ENCODE data around the gene MYMK. TPM values are rescaled to one million over a fixed set of nuclear protein-coding genes. Genes with fewer than 3 reads are reported as not detected.

MYMK gene
- total RNA-seq, 3 donors from 2014 or later (not counting 1 experiment from before 2014, with no cell fraction given): not detected

GRCh38 chr9:133496861-133497842 is 27.6 kb downstream of the MYMK start:
- 87% methylated on average over 35 of the region's 35 CpGs for whole genome bisulfite sequencing (ENCODE audit: insufficient coverage)
- intact Hi-C loops (cut with micrococcal nuclease): no loop called here
- H3K27ac ChIP-seq (ENCODE audit: low read length): no peak overlapping the region
- no peaks in the 10 kb centered on the region for H3K4me1 Mint-ChIP-seq
- peaks cover 7% of the 10 kb centered on the region for H3K27me3 ChIP-seq (ENCODE audit: control insufficient read depth, insufficient read depth, low read length)
- H3K4me3 Mint-ChIP-seq: no peak overlapping the region
- no peak for DNase-seq
- H3K36me3 Mint-ChIP-seq: peaks cover 12% of the 10 kb centered on the region
- peaks cover 0 to 10% of the 10 kb centered on the region in 2 donors for H3K9me3 Mint-ChIP-seq
- no peak for ATAC-seq
- no peak overlapping the region for H3K4me3 ChIP-seq (ENCODE audit: low read length)
- no peaks in the 10 kb centered on the region for H3K36me3 ChIP-seq (ENCODE audit: control insufficient read depth, insufficient read depth, low read length)
- peaks cover 7 to 12% of the 10 kb centered on the region in 2 donors for H3K27me3 Mint-ChIP-seq (ENCODE audit: low read depth in 2 of 2)
- no peaks in the 10 kb centered on the region for H3K4me1 ChIP-seq (ENCODE audit: control insufficient read depth, insufficient read depth, low read length)
- no peak overlapping the region for H3K27ac Mint-ChIP-seq
- peaks cover 10% of the 10 kb centered on the region for H3K9me3 ChIP-seq (ENCODE audit: control insufficient read depth, insufficient read depth, low read length)
- TF ChIP-seq, protein P1, sequence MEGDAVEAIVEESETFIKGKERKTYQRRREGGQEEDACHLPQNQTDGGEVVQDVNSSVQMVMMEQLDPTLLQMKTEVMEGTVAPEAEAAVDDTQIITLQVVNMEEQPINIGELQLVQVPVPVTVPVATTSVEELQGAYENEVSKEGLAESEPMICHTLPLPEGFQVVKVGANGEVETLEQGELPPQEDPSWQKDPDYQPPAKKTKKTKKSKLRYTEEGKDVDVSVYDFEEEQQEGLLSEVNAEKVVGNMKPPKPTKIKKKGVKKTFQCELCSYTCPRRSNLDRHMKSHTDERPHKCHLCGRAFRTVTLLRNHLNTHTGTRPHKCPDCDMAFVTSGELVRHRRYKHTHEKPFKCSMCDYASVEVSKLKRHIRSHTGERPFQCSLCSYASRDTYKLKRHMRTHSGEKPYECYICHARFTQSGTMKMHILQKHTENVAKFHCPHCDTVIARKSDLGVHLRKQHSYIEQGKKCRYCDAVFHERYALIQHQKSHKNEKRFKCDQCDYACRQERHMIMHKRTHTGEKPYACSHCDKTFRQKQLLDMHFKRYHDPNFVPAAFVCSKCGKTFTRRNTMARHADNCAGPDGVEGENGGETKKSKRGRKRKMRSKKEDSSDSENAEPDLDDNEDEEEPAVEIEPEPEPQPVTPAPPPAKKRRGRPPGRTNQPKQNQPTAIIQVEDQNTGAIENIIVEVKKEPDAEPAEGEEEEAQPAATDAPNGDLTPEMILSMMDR (IDR thresholded peaks at IDR 0.05): no peak

GRCh38 chr9:133495327-133496293 is 29.1 kb downstream of the MYMK start:
- peaks cover 0 to 3% of the 10 kb centered on the region in 2 donors for H3K27me3 Mint-ChIP-seq (ENCODE audit: low read depth in 2 of 2)
- no peaks in the 10 kb centered on the region for H3K36me3 Mint-ChIP-seq
- H3K36me3 ChIP-seq (ENCODE audit: control insufficient read depth, insufficient read depth, low read length): no peaks in the 10 kb centered on the region
- ATAC-seq: no peak
- no peak for DNase-seq
- no peaks in the 10 kb centered on the region for H3K27me3 ChIP-seq (ENCODE audit: control insufficient read depth, insufficient read depth, low read length)
- no peak overlapping the region for H3K27ac Mint-ChIP-seq
- no peaks in the 10 kb centered on the region for H3K9me3 Mint-ChIP-seq
- no peaks in the 10 kb centered on the region for H3K4me1 ChIP-seq (ENCODE audit: control insufficient read depth, insufficient read depth, low read length)
- 96% methylated on average over 24 of the region's 24 CpGs for WGBS (ENCODE audit: insufficient coverage)
- no peaks in the 10 kb centered on the region for H3K4me1 Mint-ChIP-seq
- TF ChIP-seq, protein P1 (IDR thresholded peaks at IDR 0.05): no peak
- intact Hi-C loops (cut with micrococcal nuclease): no loop called here
- H3K4me3 ChIP-seq (ENCODE audit: low read length): no peak overlapping the region
- no peak overlapping the region for H3K27ac ChIP-seq (ENCODE audit: low read length)
- no peak overlapping the region for H3K4me3 Mint-ChIP-seq
- no peaks in the 10 kb centered on the region for H3K9me3 ChIP-seq (ENCODE audit: control insufficient read depth, insufficient read depth, low read length)

DNA sequence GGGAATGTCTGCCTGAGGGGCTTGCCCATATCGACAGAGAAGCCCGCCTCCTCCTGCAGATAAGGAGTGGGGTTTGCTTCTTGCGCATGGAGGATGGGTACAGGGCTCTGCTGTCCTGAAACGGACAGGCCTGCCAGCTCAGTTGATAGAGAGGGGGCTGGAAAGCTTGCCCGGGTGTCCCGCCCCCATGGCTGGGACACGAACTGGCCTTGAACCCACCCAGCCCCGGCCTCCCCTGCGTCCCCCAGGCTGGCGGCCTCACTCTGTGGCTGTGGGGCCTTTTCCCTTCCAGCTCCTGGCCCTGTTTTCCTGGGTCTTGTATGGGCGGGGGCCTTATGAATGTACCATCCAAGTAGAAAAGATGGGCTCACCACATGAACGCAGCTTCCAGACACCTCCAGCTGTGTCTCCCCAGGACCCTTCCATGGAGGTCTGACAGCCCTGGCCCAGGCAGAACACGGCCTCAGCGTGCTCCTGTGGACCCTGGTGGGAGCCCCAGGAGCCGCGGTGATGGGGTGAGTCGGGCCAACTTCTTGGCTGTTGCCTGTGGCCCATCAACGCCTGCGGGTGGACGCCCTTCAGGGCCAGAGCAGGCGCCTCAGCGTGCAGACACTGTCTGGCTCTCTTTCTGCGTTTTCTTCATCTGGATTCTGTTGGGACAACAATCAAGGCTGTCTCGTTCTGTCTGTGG is 30.0 kb downstream of the MYMK start:
- H3K4me1 ChIP-seq (ENCODE audit: control insufficient read depth, insufficient read depth, low read length): no peaks in the 10 kb centered on the region
- Mint-ChIP-seq H3K4me3 (no peak overlapping the region), H3K36me3 (no peaks in the 10 kb centered on the region), H3K27ac (no peak overlapping the region), H3K27me3 (ENCODE audit: low read depth in 2 of 2) (peaks cover 0 to 3% of the 10 kb centered on the region in 2 donors), H3K4me1 (no peaks in the 10 kb centered on the region), H3K9me3 (no peaks in the 10 kb centered on the region)
- no peak overlapping the region for H3K4me3 ChIP-seq (ENCODE audit: low read length)
- H3K27ac ChIP-seq (ENCODE audit: low read length): no peak overlapping the region
- DNase-seq (no peak), ATAC-seq (no peak)
- H3K27me3 ChIP-seq (ENCODE audit: control insufficient read depth, insufficient read depth, low read length): no peaks in the 10 kb centered on the region
- TF ChIP-seq, protein P1 (IDR thresholded peaks at IDR 0.05): no peak
- intact Hi-C loops (cut with micrococcal nuclease): no loop called here
- 93% methylated on average over 24 of the region's 24 CpGs for WGBS (ENCODE audit: insufficient coverage)
- H3K9me3 ChIP-seq (ENCODE audit: control insufficient read depth, insufficient read depth, low read length): no peaks in the 10 kb centered on the region
- no peaks in the 10 kb centered on the region for H3K36me3 ChIP-seq (ENCODE audit: control insufficient read depth, insufficient read depth, low read length)
